Measurements from ENCODE around the gene HFE. TPM values are rescaled to one million over a fixed set of nuclear protein-coding genes. Genes with fewer than 3 reads are reported as not detected.

Gene HFE
- total and polyA plus RNA-seq, 2 of the 13 experiments (the other 11 are each of a cell fraction or from before 2014, with no cell fraction given): 3.7 to 6.3 TPM

- TF ChIP-seq ZNF234 (CRISPR knock-in tag; conservative IDR thresholded peaks at IDR 0.05) (no peak; the same call in 1 of the 2 replicates), ZNF776 (CRISPR knock-in tag; IDR thresholded peaks at IDR 0.05) (no peak), SOX6 (IDR thresholded peaks at IDR 0.05) (no peak), SOX6 (CRISPR knock-in tag; IDR thresholded peaks at IDR 0.05) (peak; percentile 46), ZNF713 (CRISPR knock-in tag; IDR thresholded peaks at IDR 0.05) (0 out of 2 replicates have a peak, but pooled peaks have one; percentile 27), TBX2 (CRISPR knock-in tag; IDR thresholded peaks at IDR 0.05; ENCODE audit: borderline replicate concordance) (0 out of 2 replicates have a peak, but pooled peaks have one; percentile 53), FOXA1 (IDR thresholded peaks at IDR 0.05) (no peak), FOXA1 (CRISPR knock-in tag; IDR thresholded peaks at IDR 0.05) (peak; percentile 47; the same call in 1 of the 2 replicates), MNT (IDR thresholded peaks at IDR 0.05) (no peak), ZNF317 (CRISPR knock-in tag; IDR thresholded peaks at IDR 0.05) (0 out of 2 replicates have a peak, but pooled peaks have one; percentile 59), TEAD2 (CRISPR knock-in tag; IDR thresholded peaks at IDR 0.05) (no peak), ZNF292 (CRISPR knock-in tag; IDR thresholded peaks at IDR 0.05; ENCODE audit: borderline replicate concordance, low read depth) (no peak), EZH2 (conservative IDR thresholded peaks at IDR 0.05; ENCODE audit: low read depth, low read length) (no peak), ISX (CRISPR knock-in tag; conservative IDR thresholded peaks at IDR 0.05) (peak; percentile 82; the same call in 1 of the 2 replicates), WIZ (CRISPR knock-in tag; IDR thresholded peaks at IDR 0.05) (peak; percentile 52; the same call in 1 of the 2 replicates), ZNF607 (CRISPR knock-in tag; IDR thresholded peaks at IDR 0.05; ENCODE audit: borderline replicate concordance) (0 out of 2 replicates have a peak, but pooled peaks have one; percentile 58), MXD1 (CRISPR knock-in tag; IDR thresholded peaks at IDR 0.05) (peak; percentile 57; the same call in 1 of the 2 replicates), GTF3A (CRISPR knock-in tag; conservative IDR thresholded peaks at IDR 0.05) (0 out of 2 replicates have a peak, but pooled peaks have one; percentile 26), MAFF (IDR thresholded peaks at IDR 0.05; ENCODE audit: low read depth, low read length) (no peak), REL (CRISPR knock-in tag; conservative IDR thresholded peaks at IDR 0.05) (peak; percentile 94), SP4 (CRISPR knock-in tag; IDR thresholded peaks at IDR 0.05) (peak; percentile 71), AGO1 (IDR thresholded peaks at IDR 0.05; ENCODE audit: low read depth, low read length, poor library complexity, severe bottlenecking) (peak; percentile 56)
- TF ChIP-seq, protein P1, sequence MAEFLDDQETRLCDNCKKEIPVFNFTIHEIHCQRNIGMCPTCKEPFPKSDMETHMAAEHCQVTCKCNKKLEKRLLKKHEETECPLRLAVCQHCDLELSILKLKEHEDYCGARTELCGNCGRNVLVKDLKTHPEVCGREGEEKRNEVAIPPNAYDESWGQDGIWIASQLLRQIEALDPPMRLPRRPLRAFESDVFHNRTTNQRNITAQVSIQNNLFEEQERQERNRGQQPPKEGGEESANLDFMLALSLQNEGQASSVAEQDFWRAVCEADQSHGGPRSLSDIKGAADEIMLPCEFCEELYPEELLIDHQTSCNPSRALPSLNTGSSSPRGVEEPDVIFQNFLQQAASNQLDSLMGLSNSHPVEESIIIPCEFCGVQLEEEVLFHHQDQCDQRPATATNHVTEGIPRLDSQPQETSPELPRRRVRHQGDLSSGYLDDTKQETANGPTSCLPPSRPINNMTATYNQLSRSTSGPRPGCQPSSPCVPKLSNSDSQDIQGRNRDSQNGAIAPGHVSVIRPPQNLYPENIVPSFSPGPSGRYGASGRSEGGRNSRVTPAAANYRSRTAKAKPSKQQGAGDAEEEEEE (CRISPR knock-in tag; IDR thresholded peaks at IDR 0.05; ENCODE audit: borderline replicate concordance): 0 out of 2 replicates have a peak, but pooled peaks have one; percentile 61
- TF ChIP-seq, protein P2, sequence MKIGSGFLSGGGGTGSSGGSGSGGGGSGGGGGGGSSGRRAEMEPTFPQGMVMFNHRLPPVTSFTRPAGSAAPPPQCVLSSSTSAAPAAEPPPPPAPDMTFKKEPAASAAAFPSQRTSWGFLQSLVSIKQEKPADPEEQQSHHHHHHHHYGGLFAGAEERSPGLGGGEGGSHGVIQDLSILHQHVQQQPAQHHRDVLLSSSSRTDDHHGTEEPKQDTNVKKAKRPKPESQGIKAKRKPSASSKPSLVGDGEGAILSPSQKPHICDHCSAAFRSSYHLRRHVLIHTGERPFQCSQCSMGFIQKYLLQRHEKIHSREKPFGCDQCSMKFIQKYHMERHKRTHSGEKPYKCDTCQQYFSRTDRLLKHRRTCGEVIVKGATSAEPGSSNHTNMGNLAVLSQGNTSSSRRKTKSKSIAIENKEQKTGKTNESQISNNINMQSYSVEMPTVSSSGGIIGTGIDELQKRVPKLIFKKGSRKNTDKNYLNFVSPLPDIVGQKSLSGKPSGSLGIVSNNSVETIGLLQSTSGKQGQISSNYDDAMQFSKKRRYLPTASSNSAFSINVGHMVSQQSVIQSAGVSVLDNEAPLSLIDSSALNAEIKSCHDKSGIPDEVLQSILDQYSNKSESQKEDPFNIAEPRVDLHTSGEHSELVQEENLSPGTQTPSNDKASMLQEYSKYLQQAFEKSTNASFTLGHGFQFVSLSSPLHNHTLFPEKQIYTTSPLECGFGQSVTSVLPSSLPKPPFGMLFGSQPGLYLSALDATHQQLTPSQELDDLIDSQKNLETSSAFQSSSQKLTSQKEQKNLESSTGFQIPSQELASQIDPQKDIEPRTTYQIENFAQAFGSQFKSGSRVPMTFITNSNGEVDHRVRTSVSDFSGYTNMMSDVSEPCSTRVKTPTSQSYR (CRISPR knock-in tag; IDR thresholded peaks at IDR 0.05; ENCODE audit: borderline replicate concordance): no peak
Observed at GRCh38 chr6:26123947-26124780, 36.9 kb downstream of the HFE start (continued).
